Retinal pigment epithelial cell (primary cell): ENCODE measurements around the gene SOS1.

Source experiments
- DNase-seq: peaks from one replicate; pipeline ENCODE4 v3.0.0-alpha.2; 2010; ENCODE audit warnings: low read depth
- H3K4me3 ChIP-seq: 2 replicates; pipeline ENCODE4 v1.5.1; 2011; ENCODE audit warnings: mild to moderate bottlenecking, low read length, control low read depth, moderate library complexity
- TF ChIP-seq, protein P1 (sequence below): conservative IDR thresholded peaks from 2 replicates; pipeline ENCODE4 v1.5.1; 2011; ENCODE audit warnings: low read depth, low read length, control low read depth, inconsistent platforms

The SOS1 gene

DNA sequence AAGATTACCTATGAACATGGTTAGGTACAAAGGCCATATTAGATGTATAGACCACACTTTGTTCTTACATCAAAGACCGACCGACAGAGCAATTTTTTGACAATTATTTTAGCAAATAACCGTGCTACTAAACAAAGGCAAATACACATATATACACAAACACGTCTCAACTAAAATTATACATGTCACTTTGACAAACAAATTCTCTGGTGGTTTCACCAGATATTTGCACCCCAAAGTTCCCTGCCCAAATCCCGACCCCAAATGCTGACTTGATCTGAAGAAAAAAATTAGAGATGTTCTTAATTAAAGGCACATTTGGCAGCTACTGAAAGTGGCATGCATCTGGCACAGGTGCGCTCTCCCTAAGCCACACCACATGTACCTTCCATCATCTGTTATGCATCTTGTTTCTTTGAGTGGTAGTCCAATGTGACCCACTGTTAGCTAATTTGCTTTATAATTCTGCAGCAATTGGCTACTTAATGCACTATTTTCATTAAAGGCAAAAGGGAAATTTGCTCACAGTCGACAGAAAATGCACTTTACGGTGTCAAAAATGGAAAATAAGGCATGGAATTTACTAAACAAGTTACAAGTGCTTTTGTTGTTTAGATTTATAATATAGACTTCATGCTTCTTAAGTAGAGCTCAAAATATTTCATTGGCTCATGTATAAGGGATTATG is 139.0 kb downstream of the SOS1 start:
- no peak for DNase-seq
- TF ChIP-seq, protein P1, sequence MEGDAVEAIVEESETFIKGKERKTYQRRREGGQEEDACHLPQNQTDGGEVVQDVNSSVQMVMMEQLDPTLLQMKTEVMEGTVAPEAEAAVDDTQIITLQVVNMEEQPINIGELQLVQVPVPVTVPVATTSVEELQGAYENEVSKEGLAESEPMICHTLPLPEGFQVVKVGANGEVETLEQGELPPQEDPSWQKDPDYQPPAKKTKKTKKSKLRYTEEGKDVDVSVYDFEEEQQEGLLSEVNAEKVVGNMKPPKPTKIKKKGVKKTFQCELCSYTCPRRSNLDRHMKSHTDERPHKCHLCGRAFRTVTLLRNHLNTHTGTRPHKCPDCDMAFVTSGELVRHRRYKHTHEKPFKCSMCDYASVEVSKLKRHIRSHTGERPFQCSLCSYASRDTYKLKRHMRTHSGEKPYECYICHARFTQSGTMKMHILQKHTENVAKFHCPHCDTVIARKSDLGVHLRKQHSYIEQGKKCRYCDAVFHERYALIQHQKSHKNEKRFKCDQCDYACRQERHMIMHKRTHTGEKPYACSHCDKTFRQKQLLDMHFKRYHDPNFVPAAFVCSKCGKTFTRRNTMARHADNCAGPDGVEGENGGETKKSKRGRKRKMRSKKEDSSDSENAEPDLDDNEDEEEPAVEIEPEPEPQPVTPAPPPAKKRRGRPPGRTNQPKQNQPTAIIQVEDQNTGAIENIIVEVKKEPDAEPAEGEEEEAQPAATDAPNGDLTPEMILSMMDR = no peak
- H3K4me3 ChIP-seq = no peak overlapping the region

DNA sequence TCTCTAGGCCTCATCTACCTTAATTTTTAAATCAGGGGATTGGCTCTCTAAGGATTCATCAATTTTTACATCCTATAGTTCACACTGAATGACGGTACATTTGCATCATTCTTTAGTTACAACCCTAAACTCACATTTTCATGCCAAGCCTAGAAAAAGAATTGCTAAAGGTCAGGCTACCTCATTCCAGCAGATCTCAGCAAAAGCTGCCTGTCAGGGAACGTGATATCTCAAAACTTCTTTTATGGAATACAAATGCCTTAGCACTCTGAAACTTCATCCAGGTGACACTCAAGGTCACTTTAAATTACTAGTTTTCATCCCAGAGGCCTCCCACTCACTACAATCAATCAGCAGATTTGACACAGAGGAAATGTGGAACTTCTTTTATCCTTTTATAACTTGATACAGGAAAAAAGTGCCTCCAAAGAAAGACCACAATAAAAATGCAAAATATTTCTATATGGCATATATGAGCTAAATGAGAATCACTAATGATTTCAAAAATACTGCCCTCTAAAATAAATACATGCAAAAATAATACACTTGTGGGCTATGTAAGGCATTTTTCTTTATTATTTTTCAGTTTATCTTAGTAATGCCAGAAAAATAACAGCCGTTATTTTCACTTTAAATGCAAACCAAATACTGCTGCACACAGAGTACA is 139.7 kb downstream of the SOS1 start:
- no peak for DNase-seq
- TF ChIP-seq, protein P1 = no peak
- H3K4me3 ChIP-seq = no peak overlapping the region

DNA sequence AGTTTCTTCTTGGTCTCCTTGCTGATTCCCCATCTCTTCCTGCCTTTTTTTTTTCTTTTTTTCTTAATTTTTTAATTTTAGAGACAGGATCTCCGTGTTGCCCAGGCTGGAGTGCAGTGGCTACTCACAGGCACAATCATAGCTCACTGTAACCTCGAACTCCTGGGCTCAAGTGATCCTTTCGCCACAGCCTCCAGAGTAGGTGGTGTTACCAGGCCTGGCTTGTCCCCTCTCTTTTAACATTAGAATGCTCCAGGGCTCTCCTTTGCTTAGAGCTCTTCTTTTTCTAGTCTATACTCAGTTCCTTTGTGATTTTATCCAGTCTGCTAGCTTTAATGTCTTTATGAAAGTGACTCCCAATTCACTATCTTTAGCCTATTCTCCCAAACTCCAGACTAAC is 141.9 kb downstream of the SOS1 start:
- TF ChIP-seq, protein P1 = no peak
- no peak overlapping the region for H3K4me3 ChIP-seq
- DNase-seq = no peak

DNA sequence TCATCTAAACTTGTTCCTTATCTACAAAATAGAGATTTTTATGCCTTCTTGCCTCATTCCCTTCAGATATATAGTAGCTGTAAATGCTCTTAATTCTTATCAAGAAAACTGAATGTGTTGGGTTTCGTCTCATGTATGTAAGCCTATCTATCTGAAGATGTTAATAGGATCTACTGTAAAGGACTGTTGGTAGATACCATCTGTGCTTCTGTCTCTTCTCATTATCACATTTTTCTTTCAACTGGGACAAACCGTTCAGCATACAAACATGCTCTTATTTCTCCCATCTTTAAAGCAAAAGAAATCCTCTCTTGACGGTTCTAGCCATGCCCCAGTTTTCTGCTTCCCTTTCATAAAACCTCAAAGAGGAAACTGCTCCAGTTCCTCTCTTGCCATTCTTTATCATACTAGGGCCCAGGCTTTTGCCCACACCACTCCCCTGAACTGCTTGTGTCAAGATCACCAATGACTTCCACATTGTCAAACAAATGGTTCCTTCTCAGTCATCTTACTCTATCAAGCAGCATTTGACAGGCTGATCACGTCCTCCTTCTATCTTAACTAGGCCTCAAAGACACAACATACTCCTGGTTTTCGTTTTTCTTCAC is 142.5 kb downstream of the SOS1 start:
- TF ChIP-seq, protein P1 = no peak
- no peak overlapping the region for H3K4me3 ChIP-seq
- no peak for DNase-seq

DNA sequence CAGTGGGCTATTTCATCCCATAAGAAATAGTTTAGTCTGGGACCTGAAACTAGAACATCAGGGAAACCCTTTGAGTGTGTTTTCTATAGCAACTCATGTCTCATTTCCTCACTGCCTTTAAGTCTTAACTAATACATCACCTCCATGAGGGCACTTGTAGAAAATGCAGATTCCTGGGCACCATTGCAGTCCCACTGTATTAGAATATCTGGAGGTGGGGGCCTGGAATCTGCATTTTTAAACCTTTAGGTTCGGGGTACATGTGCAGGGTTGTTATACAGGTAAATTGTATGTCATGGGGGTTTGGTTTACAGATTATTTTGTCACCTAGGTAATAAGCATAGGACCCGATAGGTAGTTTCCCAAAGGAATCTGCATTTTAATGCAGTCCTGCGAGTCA is 143.8 kb downstream of the SOS1 start:
- TF ChIP-seq, protein P1 = no peak
- no peak overlapping the region for H3K4me3 ChIP-seq
- DNase-seq = no peak

DNA sequence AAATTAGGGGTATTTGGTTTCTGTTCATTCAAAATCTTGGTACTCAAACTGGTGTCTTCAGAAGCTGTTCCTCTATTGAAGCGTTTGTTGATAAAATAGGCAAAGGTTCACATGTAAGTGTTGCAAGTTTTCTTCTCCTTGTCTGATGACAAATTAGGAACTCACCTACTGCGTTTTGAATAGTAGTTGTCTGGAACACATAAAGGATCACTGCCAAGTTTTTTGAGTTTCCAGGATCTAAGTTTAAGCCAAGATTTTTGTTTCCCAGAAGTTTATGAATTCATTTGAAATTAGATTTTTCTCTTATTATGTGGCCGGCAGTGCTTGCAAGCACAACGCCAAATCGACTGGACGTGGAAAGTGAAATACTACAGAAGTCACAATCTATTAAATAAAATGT is 145.8 kb downstream of the SOS1 start:
- TF ChIP-seq, protein P1 = no peak
- H3K4me3 ChIP-seq = no peak overlapping the region
- DNase-seq = no peak
